SU-DHL-6 (cell line): ENCODE results near the gene MARS1.

Experiments
- H2AFZ ChIP-seq: fragments of 200-600 bp; sonication (generic); 2 replicates; pipeline ENCODE4 v1.6.1; 2014; ENCODE audit warnings: low read depth, mild to moderate bottlenecking, moderate library complexity, mixed read lengths, antibody characterized with exemption, low read length; ENCODE audit not compliant: severe bottlenecking
- H3F3A ChIP-seq: fragments of 200-600 bp; shearing (Covaris generic); 2 replicates; pipeline ENCODE4 v1.6.0; 2016; ENCODE audit warnings: antibody characterized with exemption, mild to moderate bottlenecking; ENCODE audit not compliant: insufficient read depth
- H3K27ac ChIP-seq: fragments of 200-600 bp; sonication (generic); 2 replicates; pipeline ENCODE4 v1.5.1; 2016; ENCODE audit warnings: low read depth, mild to moderate bottlenecking, low read length, moderate library complexity, mixed read lengths
- H3K27me3 ChIP-seq: fragments of 200-600 bp; sonication (generic), shearing (Covaris generic); 2 replicates; pipeline ENCODE4 v1.6.0; 2014; ENCODE audit warnings: mild to moderate bottlenecking, low read length
- H3K36me3 ChIP-seq: fragments of 200-600 bp; sonication (generic); 2 replicates; pipeline ENCODE4 v1.6.1; 2014; ENCODE audit warnings: mild to moderate bottlenecking, low read length, mixed read lengths
- H3K4me2 ChIP-seq: fragments of 300-600, 200-600 bp; shearing (Covaris generic), sonication (generic); 2 replicates; pipeline ENCODE4 v1.6.0; 2014; ENCODE audit warnings: low read length, low read depth, mild to moderate bottlenecking; ENCODE audit not compliant: poor library complexity, severe bottlenecking
- H3K4me3 ChIP-seq: fragments of 200-600 bp; sonication (generic); 2 replicates; pipeline ENCODE4 v1.5.1; 2014; ENCODE audit warnings: antibody characterized with exemption, low read length, mild to moderate bottlenecking, mixed read lengths; ENCODE audit not compliant: insufficient read depth, poor library complexity, severe bottlenecking
- H3K79me2 ChIP-seq: fragments of 200-600 bp; sonication (generic); 2 replicates; pipeline ENCODE4 v1.6.1; 2014; ENCODE audit warnings: mild to moderate bottlenecking, low read length, moderate library complexity; ENCODE audit not compliant: insufficient read depth
- H3K9ac ChIP-seq: fragments of 200-600 bp; sonication (generic); 2 replicates; pipeline ENCODE4 v1.7.0; 2014; ENCODE audit warnings: mild to moderate bottlenecking, low read length
- H3K9me2 ChIP-seq: fragments of 200-600 bp; sonication (generic); replicated peaks from 2 replicates; pipeline ENCODE4 v1.6.1; 2014; ENCODE audit warnings: low read length; ENCODE audit not compliant: insufficient read depth
- H3K9me3 ChIP-seq: fragments of 200-600 bp; sonication (generic); 2 replicates; pipeline ENCODE4 v1.6.1; 2014; ENCODE audit warnings: low read length, mixed read lengths; ENCODE audit not compliant: insufficient read depth
- H4K20me1 ChIP-seq: fragments of 200-600 bp; sonication (generic); 2 replicates; pipeline ENCODE4 v1.6.1; 2014; ENCODE audit warnings: low read depth, mild to moderate bottlenecking, antibody characterized with exemption, low read length, moderate library complexity, mixed read lengths
- EZH2phosphoT487 ChIP-seq: fragments of 200-600 bp; sonication (generic), shearing (Covaris generic); conservative IDR thresholded peaks from 2 replicates; pipeline ENCODE4 v1.6.1; 2018; ENCODE audit warnings: mild to moderate bottlenecking, antibody characterized with exemption, low read length, moderate library complexity, mixed read lengths
- TF ChIP-seq, protein P1 (sequence below): fragments of 200-600 bp; sonication (generic); IDR thresholded peaks from one replicate; pipeline ENCODE4 v1.5.1; 2017; ENCODE audit warnings: antibody characterized with exemption, mild to moderate bottlenecking, low read length, moderate library complexity; ENCODE audit not compliant: insufficient read depth, poor library complexity, severe bottlenecking

The MARS1 gene

DNA sequence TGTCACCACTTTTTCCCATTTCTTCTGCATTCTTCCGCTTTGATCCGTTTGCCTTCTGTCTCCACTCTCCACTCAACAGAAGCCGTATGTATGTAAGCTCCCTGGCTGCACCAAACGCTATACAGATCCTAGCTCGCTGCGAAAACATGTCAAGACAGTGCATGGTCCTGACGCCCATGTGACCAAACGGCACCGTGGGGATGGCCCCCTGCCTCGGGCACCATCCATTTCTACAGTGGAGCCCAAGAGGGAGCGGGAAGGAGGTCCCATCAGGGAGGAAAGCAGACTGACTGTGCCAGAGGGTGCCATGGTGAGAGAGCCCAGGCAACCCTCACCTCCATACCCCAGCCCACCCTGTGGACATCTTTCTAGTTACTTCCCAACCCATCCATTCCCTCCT, 20.0 kb upstream of the MARS1 start:
- no peak overlapping the region for H3K4me3 ChIP-seq
- no peak overlapping the region for H3K9ac ChIP-seq
- H4K20me1 ChIP-seq: no peaks in the 10 kb centered on the region
- no peak overlapping the region for H3K27ac ChIP-seq
- no peaks in the 10 kb centered on the region for H3K27me3 ChIP-seq
- no peaks in the 10 kb centered on the region for H3K9me3 ChIP-seq
- TF ChIP-seq, protein P1, sequence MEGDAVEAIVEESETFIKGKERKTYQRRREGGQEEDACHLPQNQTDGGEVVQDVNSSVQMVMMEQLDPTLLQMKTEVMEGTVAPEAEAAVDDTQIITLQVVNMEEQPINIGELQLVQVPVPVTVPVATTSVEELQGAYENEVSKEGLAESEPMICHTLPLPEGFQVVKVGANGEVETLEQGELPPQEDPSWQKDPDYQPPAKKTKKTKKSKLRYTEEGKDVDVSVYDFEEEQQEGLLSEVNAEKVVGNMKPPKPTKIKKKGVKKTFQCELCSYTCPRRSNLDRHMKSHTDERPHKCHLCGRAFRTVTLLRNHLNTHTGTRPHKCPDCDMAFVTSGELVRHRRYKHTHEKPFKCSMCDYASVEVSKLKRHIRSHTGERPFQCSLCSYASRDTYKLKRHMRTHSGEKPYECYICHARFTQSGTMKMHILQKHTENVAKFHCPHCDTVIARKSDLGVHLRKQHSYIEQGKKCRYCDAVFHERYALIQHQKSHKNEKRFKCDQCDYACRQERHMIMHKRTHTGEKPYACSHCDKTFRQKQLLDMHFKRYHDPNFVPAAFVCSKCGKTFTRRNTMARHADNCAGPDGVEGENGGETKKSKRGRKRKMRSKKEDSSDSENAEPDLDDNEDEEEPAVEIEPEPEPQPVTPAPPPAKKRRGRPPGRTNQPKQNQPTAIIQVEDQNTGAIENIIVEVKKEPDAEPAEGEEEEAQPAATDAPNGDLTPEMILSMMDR: no peak
- TF ChIP-seq EZH2phosphoT487: no peak
- H3K36me3 ChIP-seq: no peaks in the 10 kb centered on the region
- no peaks in the 10 kb centered on the region for H3F3A ChIP-seq
- H2AFZ ChIP-seq: no peak overlapping the region
- no peaks in the 10 kb centered on the region for H3K79me2 ChIP-seq
- no peak overlapping the region for H3K4me2 ChIP-seq
- H3K9me2 ChIP-seq: no peaks in the 10 kb centered on the region

DNA sequence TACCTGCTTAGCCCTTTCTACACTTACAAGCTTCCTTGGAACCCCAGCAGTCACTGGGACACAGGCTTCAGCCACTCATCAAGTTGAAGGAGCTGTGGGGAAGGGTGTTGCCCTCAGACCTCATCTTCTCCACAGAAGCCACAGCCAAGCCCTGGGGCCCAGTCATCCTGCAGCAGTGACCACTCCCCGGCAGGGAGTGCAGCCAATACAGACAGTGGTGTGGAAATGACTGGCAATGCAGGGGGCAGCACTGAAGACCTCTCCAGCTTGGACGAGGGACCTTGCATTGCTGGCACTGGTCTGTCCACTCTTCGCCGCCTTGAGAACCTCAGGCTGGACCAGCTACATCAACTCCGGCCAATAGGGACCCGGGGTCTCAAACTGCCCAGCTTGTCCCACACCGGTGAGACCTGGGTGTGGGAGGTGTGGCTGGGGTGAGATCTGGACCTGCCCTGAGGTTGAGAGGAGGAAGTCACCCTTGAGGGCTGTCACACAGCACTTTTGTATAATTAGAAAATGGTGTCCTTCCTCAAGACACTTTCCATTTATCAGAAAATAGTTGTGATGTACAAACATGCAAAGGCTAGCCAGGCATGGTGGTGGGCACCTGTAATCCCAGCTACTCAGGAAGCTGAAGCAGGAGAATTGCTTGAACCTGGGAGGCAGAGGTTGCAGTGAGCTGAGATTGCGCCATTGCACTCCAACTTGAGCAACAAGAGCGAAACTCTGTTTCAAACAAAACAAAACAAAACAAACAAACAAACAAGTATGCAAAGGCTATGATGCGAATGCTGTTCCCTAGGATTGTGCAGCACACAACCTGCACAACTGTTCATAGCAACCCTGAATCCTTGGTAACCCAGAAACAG, 18.3 kb upstream of the MARS1 start:
- TF ChIP-seq, protein P1: no peak
- Histone ChIP-seq H3K9me2 (no peaks in the 10 kb centered on the region), H3K9ac (no peak overlapping the region), H2AFZ (no peak overlapping the region), H3K4me3 (no peak overlapping the region), H3K79me2 (no peaks in the 10 kb centered on the region), H3K4me2 (no peak overlapping the region), H3K9me3 (no peaks in the 10 kb centered on the region), H3F3A (no peaks in the 10 kb centered on the region), H3K27me3 (no peaks in the 10 kb centered on the region), H3K27ac (no peak overlapping the region), H3K36me3 (no peaks in the 10 kb centered on the region), H4K20me1 (no peaks in the 10 kb centered on the region)

DNA sequence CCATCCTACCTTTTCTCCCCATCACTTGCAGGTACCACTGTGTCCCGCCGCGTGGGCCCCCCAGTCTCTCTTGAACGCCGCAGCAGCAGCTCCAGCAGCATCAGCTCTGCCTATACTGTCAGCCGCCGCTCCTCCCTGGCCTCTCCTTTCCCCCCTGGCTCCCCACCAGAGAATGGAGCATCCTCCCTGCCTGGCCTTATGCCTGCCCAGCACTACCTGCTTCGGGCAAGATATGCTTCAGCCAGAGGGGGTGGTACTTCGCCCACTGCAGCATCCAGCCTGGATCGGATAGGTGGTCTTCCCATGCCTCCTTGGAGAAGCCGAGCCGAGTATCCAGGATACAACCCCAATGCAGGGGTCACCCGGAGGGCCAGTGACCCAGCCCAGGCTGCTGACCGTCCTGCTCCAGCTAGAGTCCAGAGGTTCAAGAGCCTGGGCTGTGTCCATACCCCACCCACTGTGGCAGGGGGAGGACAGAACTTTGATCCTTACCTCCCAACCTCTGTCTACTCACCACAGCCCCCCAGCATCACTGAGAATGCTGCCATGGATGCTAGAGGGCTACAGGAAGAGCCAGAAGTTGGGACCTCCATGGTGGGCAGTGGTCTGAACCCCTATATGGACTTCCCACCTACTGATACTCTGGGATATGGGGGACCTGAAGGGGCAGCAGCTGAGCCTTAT, 17.4 kb upstream of the MARS1 start:
- Histone ChIP-seq H3K4me2 (no peak overlapping the region), H2AFZ (no peak overlapping the region), H3K9me2 (no peaks in the 10 kb centered on the region), H3K27me3 (no peaks in the 10 kb centered on the region), H4K20me1 (no peaks in the 10 kb centered on the region), H3K9me3 (no peaks in the 10 kb centered on the region), H3F3A (no peaks in the 10 kb centered on the region), H3K36me3 (no peaks in the 10 kb centered on the region), H3K79me2 (no peaks in the 10 kb centered on the region), H3K27ac (no peak overlapping the region), H3K4me3 (no peak overlapping the region), H3K9ac (no peak overlapping the region)
- TF ChIP-seq, protein P1: no peak
- no peak for TF ChIP-seq EZH2phosphoT487
